PFSK-1 (cell line): ENCODE results near the gene KIAA0232.

ENCODE experiments used
- POLR2AphosphoS5 ChIP-seq: IDR thresholded peaks from 2 replicates; pipeline ENCODE4 v1.6.1; 2012; ENCODE audit warnings: low read depth, mild to moderate bottlenecking, control low read depth, low read length, moderate library complexity
- REST ChIP-seq, 2 experiments: IDR thresholded peaks; 2 replicates each; pipeline versions ENCODE4 v1.6.1 to v1.8.0; 2011 to 2012; ENCODE audit warnings: low read depth in 2 of 2, low read length in 2 of 2, control low read depth in 1 of 2, inconsistent platforms in 1 of 2, mild to moderate bottlenecking in 1 of 2, moderate library complexity in 1 of 2; ENCODE audit not compliant: insufficient read depth in 1 of 2
- SIN3A ChIP-seq: IDR thresholded peaks from 2 replicates; pipeline ENCODE4 v1.6.1; 2012; ENCODE audit warnings: mild to moderate bottlenecking, low read length, moderate library complexity, borderline replicate concordance; ENCODE audit not compliant: insufficient read depth
- TAF1 ChIP-seq: IDR thresholded peaks from 2 replicates; pipeline ENCODE4 v1.6.1; 2012; ENCODE audit warnings: low read length, control low read depth, borderline replicate concordance; ENCODE audit not compliant: insufficient read depth

- TF ChIP-seq REST (IDR thresholded peaks at IDR 0.05; ENCODE audit: insufficient read depth in 1 of 2, low read depth in 2 of 2, low read length in 2 of 2) = no peak
- no peak for TF ChIP-seq SIN3A
- TF ChIP-seq TAF1 = no peak
- no peak for TF ChIP-seq POLR2AphosphoS5
Measured at GRCh38 chr4:6929812-6930464, 147.4 kb downstream of the KIAA0232 start.
